Thymus (tissue), 11 donors: Measurements from ENCODE around the gene SLC6A18. TPM values are rescaled to one million over a fixed set of nuclear protein-coding genes. Genes with fewer than 3 reads are reported as not detected.

ENCODE experiments used
- DNase-seq, 9 donors: peaks; one replicate each; pipeline ENCODE4 v3.0.0-alpha.2; 2013; ENCODE audit warnings: low spot score in 9 of 9, low read depth in 6 of 9, missing footprints in 1 of 9
- H3K27ac ChIP-seq, 2 donors: one replicate each; pipeline ENCODE4 v1.5.1; 2013; ENCODE audit warnings: control low read depth in 1 of 2, low read depth in 1 of 2, low read length in 1 of 2, mild to moderate bottlenecking in 1 of 2, moderate library complexity in 1 of 2
- H3K27me3 ChIP-seq, 2 donors: one replicate each; pipeline ENCODE4 v1.5.1; 2013; ENCODE audit warnings: low read length in 1 of 2; ENCODE audit not compliant: control insufficient read depth in 2 of 2, insufficient read depth in 1 of 2
- H3K36me3 ChIP-seq, 2 donors: one replicate each; pipeline ENCODE4 v1.5.1; 2013; ENCODE audit warnings: low read length in 1 of 2, mild to moderate bottlenecking in 1 of 2, moderate library complexity in 1 of 2; ENCODE audit not compliant: control insufficient read depth in 2 of 2, insufficient read depth in 2 of 2
- H3K4me1 ChIP-seq, 2 donors: one replicate each; pipeline ENCODE4 v1.5.1; 2013; ENCODE audit warnings: low read length in 2 of 2; ENCODE audit not compliant: control insufficient read depth in 2 of 2, insufficient read depth in 2 of 2
- H3K4me3 ChIP-seq, 2 donors: one replicate each; pipeline ENCODE4 v1.5.1; 2013; ENCODE audit warnings: low read length in 2 of 2, control low read depth in 1 of 2, mild to moderate bottlenecking in 1 of 2
- H3K9me3 ChIP-seq, 2 donors: one replicate each; pipeline ENCODE4 v1.5.1; 2013; ENCODE audit warnings: low read length in 1 of 2, mild to moderate bottlenecking in 1 of 2; ENCODE audit not compliant: control insufficient read depth in 2 of 2, insufficient read depth in 1 of 2
- WGBS: extraction: QIAGEN DNeasy Blood & Tissue Kit; methylation state at CpG from one replicate; pipeline ENCODE4 v1.1.7; 2013; 5-methylcytosine and 5-hydroxymethylcytosine counted together
- polyA plus RNA-seq: library from polyadenylated mRNA; stranded (reverse); fragments of 200-250 nt; gene quantifications from one replicate; pipeline ENCODE4 v1.2.3, GENCODE V29; 2013
- total RNA-seq: library from RNA; stranded (reverse); fragments of 120-200 nt; gene quantifications from one replicate; pipeline ENCODE4 v1.2.4, GENCODE V29; 2013
- donor health status: healthy.

The SLC6A18 gene
- total and polyA plus RNA-seq, 2 donors: 0.05 TPM; not detected in 1

DNA sequence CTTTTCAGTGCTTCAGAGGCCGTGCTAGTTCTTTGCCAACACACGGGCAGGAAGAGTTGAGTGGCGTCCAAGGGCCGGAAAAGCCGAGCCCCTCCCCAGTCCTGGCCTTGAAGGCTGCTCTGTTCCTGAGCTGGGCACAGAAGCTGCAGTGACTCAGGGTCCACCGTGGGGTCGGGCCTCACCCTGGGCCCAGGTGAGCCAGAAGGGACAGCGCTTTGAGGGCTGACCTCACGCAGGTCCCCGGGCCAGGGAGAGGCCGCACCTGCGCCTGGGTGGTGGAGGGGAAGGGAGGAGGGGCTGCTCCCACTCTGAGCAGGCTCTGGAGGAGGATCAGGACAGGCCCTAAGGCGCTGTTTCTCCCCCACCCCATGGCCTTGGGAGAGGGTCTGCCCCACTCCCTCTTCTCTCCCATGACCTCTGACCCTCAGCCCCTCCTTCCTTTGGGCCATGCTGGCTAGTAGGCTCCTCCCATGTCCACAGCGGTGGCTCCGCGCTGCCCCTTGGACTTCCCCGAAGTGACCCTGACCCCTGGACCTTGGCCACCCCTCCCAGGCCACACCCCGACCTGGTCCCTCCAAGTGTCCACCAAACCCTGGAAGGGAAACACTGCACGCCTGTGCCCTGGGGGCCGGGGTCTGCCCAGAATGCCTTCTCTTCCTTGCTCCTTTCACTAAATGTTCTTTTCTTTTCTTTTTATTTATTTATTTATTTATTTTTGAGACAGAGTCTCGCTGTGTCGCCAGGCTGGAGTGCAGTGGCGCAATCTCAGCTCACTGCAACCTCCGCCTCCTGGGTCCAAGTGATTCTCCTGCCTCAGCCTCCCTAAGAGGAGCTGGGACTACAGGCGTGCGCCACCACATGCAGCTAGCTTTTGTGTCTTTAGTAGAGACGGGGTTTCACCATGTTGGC is 43.5 kb upstream of the SLC6A18 start:
- 87% methylated on average over 27 of the region's 27 CpGs for WGBS
- Histone ChIP-seq H3K9me3 (no peaks in the 10 kb centered on the region), H3K4me1 (no peaks in the 10 kb centered on the region), H3K4me3 (no peak overlapping the region), H3K27ac (no peak overlapping the region), H3K36me3 (no peaks in the 10 kb centered on the region), H3K27me3 (peaks cover 0 to 3% of the 10 kb centered on the region in 2 donors)
- no peak for DNase-seq

DNA sequence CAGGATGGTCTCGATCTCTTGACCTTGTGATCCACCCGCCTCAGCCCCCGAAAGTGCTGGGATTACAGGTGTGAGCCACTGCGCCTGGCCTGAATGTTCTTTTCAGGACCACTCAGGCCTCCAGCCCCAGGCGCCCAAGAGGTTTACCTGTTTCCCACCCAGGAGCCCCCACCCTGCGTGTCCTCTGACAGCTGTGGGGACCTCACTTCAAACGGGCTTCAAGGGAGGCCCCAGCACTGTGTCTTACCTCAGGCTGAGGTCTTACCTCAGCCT is 42.9 kb upstream of the SLC6A18 start:
- no peak for DNase-seq
- Histone ChIP-seq H3K9me3 (no peaks in the 10 kb centered on the region), H3K27ac (no peak overlapping the region), H3K27me3 (peaks cover 0 to 4% of the 10 kb centered on the region in 2 donors), H3K36me3 (no peaks in the 10 kb centered on the region), H3K4me3 (no peak overlapping the region), H3K4me1 (no peaks in the 10 kb centered on the region)
- 87% methylated on average over 7 of the region's 7 CpGs for WGBS

DNA sequence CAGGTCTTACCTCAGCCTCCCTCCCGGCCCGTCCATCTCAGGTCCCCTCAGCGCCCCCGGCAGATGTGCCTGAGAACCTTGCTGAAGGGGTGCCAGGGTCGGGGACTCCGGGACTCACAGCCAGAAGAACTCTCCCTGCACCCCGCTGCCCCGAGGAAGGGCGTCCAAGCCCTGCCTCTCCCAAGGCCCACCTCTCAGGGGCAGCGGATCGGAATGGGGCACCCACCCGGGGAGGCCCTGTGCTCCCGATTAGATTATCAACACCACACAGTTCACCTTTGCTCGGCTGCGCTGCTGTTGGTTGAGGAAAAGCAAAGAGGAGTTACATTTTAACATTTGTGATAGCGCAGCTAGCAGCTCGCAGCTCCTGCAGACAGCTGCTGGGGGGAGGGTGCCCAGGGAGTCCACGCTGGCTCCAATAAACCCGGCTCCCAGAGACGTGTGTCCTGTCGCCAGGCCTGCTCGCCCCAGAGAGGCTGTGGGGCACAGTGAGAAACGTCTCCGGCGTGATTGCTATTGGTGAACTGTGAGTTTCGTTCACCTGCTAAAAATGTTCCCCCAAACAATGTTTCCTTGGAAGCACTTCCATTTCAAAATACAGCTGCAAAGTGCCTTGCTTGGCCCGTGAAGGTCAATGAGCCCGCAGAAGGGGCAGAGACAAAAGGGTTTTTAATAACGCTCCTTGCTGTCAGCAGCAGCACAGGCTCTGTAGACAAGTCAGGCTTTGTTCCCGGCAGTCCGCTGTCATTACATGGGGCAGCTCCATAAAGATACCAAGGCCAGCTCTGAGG is 42.4 kb upstream of the SLC6A18 start:
- Histone ChIP-seq H3K27me3 (peaks cover 0 to 5% of the 10 kb centered on the region in 2 donors), H3K4me3 (no peak overlapping the region), H3K4me1 (no peaks in the 10 kb centered on the region), H3K36me3 (no peaks in the 10 kb centered on the region), H3K9me3 (no peaks in the 10 kb centered on the region), H3K27ac (no peak overlapping the region)
- DNase-seq: no peak
- WGBS: 94% methylated on average over 31 of the region's 31 CpGs

DNA sequence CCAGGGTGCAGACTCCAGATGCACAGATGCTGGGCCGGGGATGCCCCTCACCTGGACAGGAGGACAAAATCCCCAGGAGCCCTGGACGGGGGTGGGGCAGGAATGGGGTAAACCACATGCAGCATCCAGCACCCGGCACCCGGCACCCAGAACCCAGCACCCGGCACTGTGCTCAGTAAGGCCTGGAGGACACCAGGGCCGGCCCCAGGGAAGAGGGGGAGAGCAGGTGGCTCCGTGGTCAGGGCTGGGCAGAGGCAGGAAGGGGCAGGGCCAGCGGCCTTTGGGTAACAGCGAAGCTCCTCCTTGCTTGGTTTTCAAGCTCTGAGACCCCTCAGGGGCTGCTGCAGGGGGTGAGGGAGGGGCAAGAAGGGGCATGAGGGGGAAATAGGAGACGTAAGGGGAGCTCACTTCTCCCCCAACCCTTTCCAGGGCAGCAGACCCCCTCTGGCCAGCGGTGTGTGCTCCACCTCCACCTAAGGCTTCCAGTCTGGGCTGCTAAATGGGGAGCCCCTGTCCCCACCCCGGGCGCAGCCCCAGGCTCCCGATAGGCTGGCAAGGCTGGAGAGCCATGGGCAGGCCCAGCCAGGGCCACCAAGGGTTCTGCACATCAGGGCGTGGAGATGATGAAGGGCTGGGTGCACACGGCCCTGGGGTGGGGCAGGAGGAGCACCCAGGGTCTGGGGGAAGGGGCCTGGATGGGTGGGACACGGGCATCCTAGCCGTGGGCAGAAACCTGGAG is 41.6 kb upstream of the SLC6A18 start:
- Histone ChIP-seq H3K36me3 (no peaks in the 10 kb centered on the region), H3K4me3 (no peak overlapping the region), H3K4me1 (no peaks in the 10 kb centered on the region), H3K27me3 (peaks cover 0 to 5% of the 10 kb centered on the region in 2 donors), H3K27ac (no peak overlapping the region), H3K9me3 (no peaks in the 10 kb centered on the region)
- WGBS: 85% methylated on average over 18 of the region's 18 CpGs
- DNase-seq: no peak

DNA sequence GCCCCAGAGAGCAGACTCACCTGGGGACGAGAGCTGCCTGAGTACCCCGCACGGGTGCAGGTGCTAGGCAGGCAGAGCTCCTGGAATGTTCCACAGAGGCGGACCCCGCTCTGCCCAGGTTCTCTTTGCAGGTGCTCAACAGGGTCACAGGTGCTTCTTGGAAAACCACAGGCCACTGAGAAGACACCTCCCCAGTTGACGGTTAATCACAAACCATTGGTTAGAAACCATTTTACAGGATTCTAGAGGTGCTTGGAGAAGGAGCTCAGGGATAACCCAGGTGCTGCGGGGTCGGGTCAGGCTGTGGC is 41.1 kb upstream of the SLC6A18 start:
- no peaks in the 10 kb centered on the region for H3K36me3 ChIP-seq
- no peak for DNase-seq
- no peak overlapping the region for H3K27ac ChIP-seq
- H3K27me3 ChIP-seq: peaks cover 0 to 5% of the 10 kb centered on the region in 2 donors
- H3K9me3 ChIP-seq: no peaks in the 10 kb centered on the region
- no peaks in the 10 kb centered on the region for H3K4me1 ChIP-seq
- WGBS: 90% methylated on average over 8 of the region's 8 CpGs
- H3K4me3 ChIP-seq: no peak overlapping the region

DNA sequence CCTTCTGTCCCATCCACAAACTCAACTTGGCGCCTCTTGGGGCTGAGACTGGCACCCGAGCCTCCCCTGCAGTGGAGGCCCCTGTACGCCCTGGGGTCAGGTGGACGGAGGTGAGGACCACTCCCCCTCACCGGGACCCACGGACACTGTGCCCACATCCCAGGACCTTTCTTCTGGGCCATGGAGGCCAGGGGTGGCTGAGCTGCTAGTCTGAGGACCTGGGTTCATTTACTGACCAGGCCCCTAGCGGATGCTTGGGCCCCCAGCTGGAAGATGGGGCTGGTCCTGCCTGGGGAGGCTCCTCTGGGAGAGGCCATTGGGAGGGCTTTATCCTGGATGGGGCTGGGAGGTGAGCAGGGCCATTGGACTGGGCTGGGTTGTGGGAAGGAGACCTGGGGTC is 40.7 kb upstream of the SLC6A18 start:
- 95% methylated on average over 7 of the region's 7 CpGs for WGBS

DNA sequence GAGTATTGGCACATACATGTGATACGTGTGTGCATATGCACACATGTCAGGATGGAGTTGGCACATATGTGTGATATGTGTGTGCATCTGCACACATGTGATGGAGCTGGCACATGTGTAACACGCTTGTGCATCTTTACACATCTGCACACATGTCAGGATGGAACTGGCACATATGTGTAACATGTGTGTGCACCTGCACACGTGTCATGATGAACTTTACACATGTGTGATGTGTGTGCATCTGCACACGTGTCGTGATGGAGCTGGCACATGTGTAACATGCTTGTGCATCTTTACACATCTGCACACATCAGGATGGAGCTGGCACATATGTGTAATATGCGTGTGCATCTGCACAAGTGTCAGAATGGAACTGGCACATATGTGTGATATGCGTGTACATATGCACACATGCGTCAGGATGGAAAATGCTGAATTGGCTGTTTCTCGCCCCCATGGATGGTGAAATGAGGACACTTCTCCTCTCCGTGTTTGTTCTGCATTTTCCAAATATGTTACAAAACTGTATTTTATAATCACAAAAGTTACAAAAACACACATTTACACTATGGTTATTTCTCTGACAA is 40.0 kb upstream of the SLC6A18 start:
- H3K36me3 ChIP-seq: no peaks in the 10 kb centered on the region
- no peaks in the 10 kb centered on the region for H3K9me3 ChIP-seq
- DNase-seq: no peak
- H3K27ac ChIP-seq: no peak overlapping the region
- H3K4me1 ChIP-seq: no peaks in the 10 kb centered on the region
- WGBS: 91% methylated on average over 10 of the region's 10 CpGs
- H3K4me3 ChIP-seq: no peak overlapping the region
- peaks cover 0 to 5% of the 10 kb centered on the region in 2 donors for H3K27me3 ChIP-seq

More for the DNA sequence above, 40.7 kb upstream of the SLC6A18 start:
- Histone ChIP-seq H3K4me1 (no peaks in the 10 kb centered on the region), H3K27ac (no peak overlapping the region), H3K27me3 (peaks cover 0 to 5% of the 10 kb centered on the region in 2 donors), H3K9me3 (no peaks in the 10 kb centered on the region), H3K4me3 (no peak overlapping the region), H3K36me3 (no peaks in the 10 kb centered on the region)
- no peak for DNase-seq

DNA sequence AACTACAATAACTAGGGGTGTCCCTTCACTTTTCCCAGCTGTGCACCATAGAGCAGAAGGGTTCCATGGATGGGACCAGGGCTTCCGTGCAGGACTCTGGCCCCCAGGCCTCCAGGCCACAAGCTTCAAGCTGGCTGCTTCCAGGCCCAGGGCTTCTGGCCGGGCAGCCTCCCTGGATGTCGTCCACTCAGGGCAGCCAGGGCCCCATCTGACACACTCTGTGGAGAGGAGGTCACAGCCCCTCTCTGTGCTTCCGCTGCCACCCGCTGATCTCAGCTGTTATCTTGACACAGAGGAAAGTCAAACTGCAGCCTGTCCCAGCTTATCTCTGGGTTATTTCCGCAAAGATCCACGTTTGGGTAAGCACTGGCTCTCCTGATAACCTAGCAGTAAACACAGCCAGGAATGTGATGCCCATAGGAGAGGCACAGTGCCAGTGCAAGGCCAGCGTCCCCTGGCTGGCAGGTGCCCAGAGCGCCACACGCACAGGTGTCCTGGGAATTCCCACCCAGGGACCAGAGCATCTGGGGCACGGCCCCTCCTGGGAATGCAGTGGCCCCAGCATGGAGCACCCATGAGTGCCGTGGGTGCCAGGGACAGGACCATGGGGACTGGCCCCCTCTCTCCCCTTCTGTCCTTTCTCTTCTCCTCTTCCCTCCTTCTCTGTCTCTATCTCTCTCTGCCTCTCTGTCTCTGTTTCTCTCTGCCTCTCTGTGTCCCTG is 39.4 kb upstream of the SLC6A18 start:
- DNase-seq: no peak
- 93% methylated on average over 12 of the region's 12 CpGs for WGBS

More for the DNA sequence above, 39.4 kb upstream of the SLC6A18 start:
- Histone ChIP-seq H3K27ac (no peak overlapping the region), H3K36me3 (no peaks in the 10 kb centered on the region), H3K4me1 (no peaks in the 10 kb centered on the region), H3K4me3 (no peak overlapping the region), H3K9me3 (no peaks in the 10 kb centered on the region), H3K27me3 (peaks cover 0 to 5% of the 10 kb centered on the region in 2 donors)
